Measurements from ENCODE around the gene L2HGDH. TPM values are rescaled to one million over a fixed set of nuclear protein-coding genes. Genes with fewer than 3 reads are reported as not detected.

Gene L2HGDH
- total RNA-seq, 1 experiment from 2014 or later, result 22.6 TPM

DNA sequence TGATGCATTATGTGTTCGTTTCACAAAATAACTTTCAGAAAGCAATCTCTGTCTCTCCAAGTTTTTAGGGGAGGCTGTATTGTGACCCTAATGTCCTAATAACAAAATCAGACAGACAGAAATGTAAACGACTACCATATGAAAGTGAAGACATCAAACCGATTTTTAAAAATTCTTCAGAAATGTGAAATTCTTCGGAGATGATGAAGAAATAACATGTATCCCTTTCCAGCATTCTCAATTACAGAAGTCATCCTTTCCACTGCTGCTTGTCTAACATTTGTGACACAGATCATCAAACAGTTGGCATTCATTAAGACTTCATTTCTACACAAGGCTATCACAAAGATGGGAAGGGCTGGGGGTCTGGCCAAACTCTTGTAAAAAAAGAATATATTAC lies 41.1 kb upstream of the L2HGDH start:
- no peaks in the 10 kb centered on the region for H3K79me1 ChIP-seq (ENCODE audit: insufficient read depth, low read depth, low read length, poor library complexity, severe bottlenecking)
- H3K23ac ChIP-seq (ENCODE audit: insufficient read length, low read depth, low read length), result no peak overlapping the region
- Mint-ChIP-seq H3K27me3 (ENCODE audit: low read depth) (no peaks in the 10 kb centered on the region), H3K4me1 (peaks cover 9 to 14% of the 10 kb centered on the region in 2 experiments; a peak in 3 of 4 replicates), H3K36me3 (ENCODE audit: insufficient read depth in 1 of 3, low read depth in 3 of 3) (no peaks in the 10 kb centered on the region), H3K9me3 (no peaks in the 10 kb centered on the region), H3K4me3 (no peak overlapping the region), H3K27ac (no peak overlapping the region)
- H2BK12ac ChIP-seq (ENCODE audit: insufficient read length, low read depth, low read length), result no peak overlapping the region
- H3K9me3 ChIP-seq (ENCODE audit: control insufficient read depth, low read depth, low read length), result no peaks in the 10 kb centered on the region
- H4K5ac ChIP-seq (ENCODE audit: insufficient read length, low read depth, low read length), result no peak overlapping the region
- no peaks in the 10 kb centered on the region; the same call in 1 of the 2 replicates for H3K4me1 ChIP-seq (ENCODE audit: insufficient read depth, low read length)
- H3K56ac ChIP-seq (ENCODE audit: insufficient read length, low read depth, low read length), result no peak overlapping the region
- no peak overlapping the region for H2AK5ac ChIP-seq (ENCODE audit: insufficient read length, low read length)
- DNase-seq, result no peak
- no peak overlapping the region for H2BK20ac ChIP-seq (ENCODE audit: low read depth, low read length, poor library complexity, severe bottlenecking)
- H3K14ac ChIP-seq (ENCODE audit: insufficient read depth, low read length), result no peak overlapping the region
- no peaks in the 10 kb centered on the region for H3K27me3 ChIP-seq (ENCODE audit: insufficient read depth, low read length)
- no CpG with 5 or more reads among the region's 4 CpGs for WGBS (ENCODE audit: extremely low coverage, insufficient read length, low lambda C conversion rate)
- H3K79me2 ChIP-seq (ENCODE audit: insufficient read depth, low read length), result no peaks in the 10 kb centered on the region; the same call in 1 of the 2 replicates
- TF ChIP-seq, protein P1, sequence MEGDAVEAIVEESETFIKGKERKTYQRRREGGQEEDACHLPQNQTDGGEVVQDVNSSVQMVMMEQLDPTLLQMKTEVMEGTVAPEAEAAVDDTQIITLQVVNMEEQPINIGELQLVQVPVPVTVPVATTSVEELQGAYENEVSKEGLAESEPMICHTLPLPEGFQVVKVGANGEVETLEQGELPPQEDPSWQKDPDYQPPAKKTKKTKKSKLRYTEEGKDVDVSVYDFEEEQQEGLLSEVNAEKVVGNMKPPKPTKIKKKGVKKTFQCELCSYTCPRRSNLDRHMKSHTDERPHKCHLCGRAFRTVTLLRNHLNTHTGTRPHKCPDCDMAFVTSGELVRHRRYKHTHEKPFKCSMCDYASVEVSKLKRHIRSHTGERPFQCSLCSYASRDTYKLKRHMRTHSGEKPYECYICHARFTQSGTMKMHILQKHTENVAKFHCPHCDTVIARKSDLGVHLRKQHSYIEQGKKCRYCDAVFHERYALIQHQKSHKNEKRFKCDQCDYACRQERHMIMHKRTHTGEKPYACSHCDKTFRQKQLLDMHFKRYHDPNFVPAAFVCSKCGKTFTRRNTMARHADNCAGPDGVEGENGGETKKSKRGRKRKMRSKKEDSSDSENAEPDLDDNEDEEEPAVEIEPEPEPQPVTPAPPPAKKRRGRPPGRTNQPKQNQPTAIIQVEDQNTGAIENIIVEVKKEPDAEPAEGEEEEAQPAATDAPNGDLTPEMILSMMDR (conservative IDR thresholded peaks at IDR 0.05), result no peak
- no peak overlapping the region for H3T11ph ChIP-seq (ENCODE audit: low read length)
- no peak overlapping the region for H4K8ac ChIP-seq (replicated peaks; ENCODE audit: insufficient read length, low read depth, low read length)
- H2BK5ac ChIP-seq (ENCODE audit: insufficient read length, low read length), result no peak overlapping the region
- H3K27ac ChIP-seq (ENCODE audit: insufficient read length, low read depth, low read length), result no peak overlapping the region
- H3K4ac ChIP-seq (ENCODE audit: low read depth, low read length), result no peak overlapping the region
- no peaks in the 10 kb centered on the region for H3K23me2 ChIP-seq (ENCODE audit: insufficient read length, low read depth, low read length, poor library complexity, severe bottlenecking)
- no peaks in the 10 kb centered on the region for H4K20me1 ChIP-seq (ENCODE audit: control insufficient read depth, insufficient read depth, insufficient read length)
- H4K91ac ChIP-seq (ENCODE audit: insufficient read length, low read depth, low read length), result no peak overlapping the region
- no peak overlapping the region for H3K4me2 ChIP-seq (ENCODE audit: insufficient read depth, insufficient read length, low read length)
- no peak overlapping the region for H2BK120ac ChIP-seq (ENCODE audit: low read depth, low read length, poor library complexity, severe bottlenecking)
- H2AFZ ChIP-seq (ENCODE audit: low read length), result no peak overlapping the region
- no peak overlapping the region for H3K9ac ChIP-seq (ENCODE audit: extremely low read depth, insufficient read length, low read length)
- H3K18ac ChIP-seq (ENCODE audit: insufficient read length, low read depth, low read length), result no peak overlapping the region
- no peak overlapping the region for H2BK15ac ChIP-seq (ENCODE audit: low read depth, low read length)

Data from H9 (cell line).